HEK293 (cell line): ENCODE measurements around the gene COL17A1.

ENCODE experiments used
- CTCF ChIA-PET: fragments of 350-600 bp; formaldehyde crosslinking; extraction: SDS; loops from one replicate; lab custom pipeline; 2021; ENCODE audit warnings: antibody characterized with exemption; lab: Yijun Ruan, JAX
- POLR2A ChIA-PET: fragments of 300-600 bp; formaldehyde crosslinking; extraction: SDS; loops from one replicate; lab custom pipeline; 2020; ENCODE audit warnings: antibody characterized with exemption, inconsistent platforms; lab: Yijun Ruan, JAX
- H3K27ac ChIP-seq: fragments of 200-500 bp; sonication (Bioruptor generic); 2 replicates; pipeline ENCODE4 v1.5.1; 2014; ENCODE audit warnings: low read depth, low read length, control low read depth, inconsistent platforms; ENCODE audit errors: extremely low read depth
- H3K36me3 ChIP-seq, 2 experiments: fragments of 200-500 bp in 1 of 2; sonication (Bioruptor generic) in 1 of 2; 1 replicate in 1 of 2; 2 replicates in 1 of 2; pipeline ENCODE4 v1.5.1; 2014 to 2017; ENCODE audit warnings: inconsistent platforms in 2 of 2, low read length in 2 of 2; ENCODE audit not compliant: control insufficient read depth in 2 of 2, insufficient read depth in 1 of 2
- H3K4me1 ChIP-seq: fragments of 200-500 bp; sonication (Bioruptor generic); 2 replicates; pipeline ENCODE4 v1.5.1; 2014; ENCODE audit warnings: mild to moderate bottlenecking, low read length, inconsistent platforms; ENCODE audit not compliant: control insufficient read depth, insufficient read depth
- H3K4me3 ChIP-seq: 2 replicates; pipeline ENCODE4 v1.5.1; 2011; ENCODE audit warnings: low read depth, mild to moderate bottlenecking, control low read depth, low read length, moderate library complexity
- H3K9me3 ChIP-seq: fragments of 200-500 bp; sonication (Bioruptor generic); 2 replicates; pipeline ENCODE4 v1.5.1; 2014; ENCODE audit warnings: low read depth, low read length, inconsistent platforms; ENCODE audit not compliant: control insufficient read depth, insufficient read depth
- KLF1 ChIP-seq: fragments of 450-650 bp; formaldehyde crosslinking; IDR thresholded peaks from 2 replicates; pipeline ENCODE4 v1.5.1; 2016; ENCODE audit warnings: missing biosample characterization, missing genetic modification characterization
- KLF17 ChIP-seq: fragments of 450-650 bp; formaldehyde crosslinking; IDR thresholded peaks from 2 replicates; pipeline ENCODE4 v1.5.1; 2016; ENCODE audit warnings: missing biosample characterization, missing genetic modification characterization
- KLF7 ChIP-seq: fragments of 450-650 bp; formaldehyde crosslinking; IDR thresholded peaks from 2 replicates; pipeline ENCODE4 v1.5.1; 2016; ENCODE audit warnings: missing biosample characterization, missing genetic modification characterization, borderline replicate concordance
- PRDM2 ChIP-seq: fragments of 450-650 bp; formaldehyde crosslinking; IDR thresholded peaks from 2 replicates; pipeline ENCODE4 v1.5.1; 2016; ENCODE audit warnings: missing biosample characterization, missing genetic modification characterization, borderline replicate concordance
- ZBTB49 ChIP-seq: fragments of 450-650 bp; formaldehyde crosslinking; IDR thresholded peaks from 2 replicates; pipeline ENCODE4 v1.5.1; 2016; ENCODE audit warnings: missing biosample characterization, missing genetic modification characterization, low read depth
- ZIC2 ChIP-seq: fragments of 450-650 bp; formaldehyde crosslinking; IDR thresholded peaks from 2 replicates; pipeline ENCODE4 v1.5.1; 2016; ENCODE audit warnings: missing biosample characterization, missing genetic modification characterization
- ZNF223 ChIP-seq: fragments of 450-650 bp; formaldehyde crosslinking; IDR thresholded peaks from 2 replicates; pipeline ENCODE4 v1.5.1; 2016; ENCODE audit warnings: missing biosample characterization, missing genetic modification characterization
- ZNF24 ChIP-seq: fragments of 450-650 bp; formaldehyde crosslinking; IDR thresholded peaks from 2 replicates; pipeline ENCODE4 v1.5.1; 2016; ENCODE audit warnings: missing biosample characterization, missing genetic modification characterization
- ZNF280D ChIP-seq: fragments of 450-650 bp; formaldehyde crosslinking; IDR thresholded peaks from 2 replicates; pipeline ENCODE4 v1.5.1; 2016; ENCODE audit warnings: missing biosample characterization, missing genetic modification characterization
- ZNF354C ChIP-seq: fragments of 450-650 bp; formaldehyde crosslinking; IDR thresholded peaks from 2 replicates; pipeline ENCODE4 v1.5.1; 2016; ENCODE audit warnings: missing biosample characterization, missing genetic modification characterization, low read depth, borderline replicate concordance
- ZNF416 ChIP-seq: fragments of 450-650 bp; formaldehyde crosslinking; IDR thresholded peaks from 2 replicates; pipeline ENCODE4 v1.5.1; 2016; ENCODE audit warnings: missing biosample characterization, missing genetic modification characterization
- ZXDB ChIP-seq: fragments of 450-650 bp; formaldehyde crosslinking; IDR thresholded peaks from 2 replicates; pipeline ENCODE4 v1.5.1; 2016; ENCODE audit warnings: missing biosample characterization, missing genetic modification characterization
- TF ChIP-seq, protein P1 (sequence below): fragments of 450-650 bp; formaldehyde crosslinking; IDR thresholded peaks from 2 replicates; pipeline ENCODE4 v1.5.1; 2016; ENCODE audit warnings: missing biosample characterization, missing genetic modification characterization
- TF ChIP-seq, protein P2 (sequence below): fragments of 450-650 bp; formaldehyde crosslinking; IDR thresholded peaks from 2 replicates; pipeline ENCODE4 v1.5.1; 2016; ENCODE audit warnings: missing biosample characterization, missing genetic modification characterization
- TF ChIP-seq, protein P3 (sequence below): fragments of 450-650 bp; formaldehyde crosslinking; IDR thresholded peaks from 2 replicates; pipeline ENCODE4 v1.5.1; 2016; ENCODE audit warnings: missing biosample characterization, missing genetic modification characterization, borderline replicate concordance

COL17A1 gene

DNA sequence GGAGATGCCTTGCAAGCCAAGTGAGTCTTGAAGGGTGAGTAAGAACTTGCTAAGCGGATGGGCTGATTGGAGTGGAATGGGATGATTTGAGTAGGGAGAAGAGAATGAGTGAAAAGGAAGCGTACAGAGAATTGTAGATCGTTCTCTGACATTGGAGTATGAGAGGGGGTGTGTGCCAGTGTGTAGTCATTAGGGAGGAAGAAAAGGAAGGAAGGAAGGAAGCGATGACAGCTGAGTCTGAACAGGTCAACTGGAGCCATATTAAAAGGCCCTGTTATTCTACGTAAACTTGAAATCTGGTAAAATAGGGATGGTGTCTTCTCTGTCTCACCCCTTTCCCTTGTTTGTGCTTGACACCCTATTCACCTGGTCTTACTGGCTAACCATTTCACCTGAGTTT is 63.7 kb downstream of the COL17A1 start:
- Histone ChIP-seq H3K4me3 (no peak overlapping the region), H3K4me1 (no peaks in the 10 kb centered on the region), H3K36me3 (peaks cover 59 to 73% of the 10 kb centered on the region in 2 experiments), H3K27ac (no peak overlapping the region)
- CTCF ChIA-PET, result interaction anchor here (0.6 to 0.9 kb wide), 2 partner anchors 86 to 252 kb away, joined by 3 to 5 read pairs; no protein-coding TSS in a partner anchor
- TF ChIP-seq KLF1, result no peak
- TF ChIP-seq, protein P1, sequence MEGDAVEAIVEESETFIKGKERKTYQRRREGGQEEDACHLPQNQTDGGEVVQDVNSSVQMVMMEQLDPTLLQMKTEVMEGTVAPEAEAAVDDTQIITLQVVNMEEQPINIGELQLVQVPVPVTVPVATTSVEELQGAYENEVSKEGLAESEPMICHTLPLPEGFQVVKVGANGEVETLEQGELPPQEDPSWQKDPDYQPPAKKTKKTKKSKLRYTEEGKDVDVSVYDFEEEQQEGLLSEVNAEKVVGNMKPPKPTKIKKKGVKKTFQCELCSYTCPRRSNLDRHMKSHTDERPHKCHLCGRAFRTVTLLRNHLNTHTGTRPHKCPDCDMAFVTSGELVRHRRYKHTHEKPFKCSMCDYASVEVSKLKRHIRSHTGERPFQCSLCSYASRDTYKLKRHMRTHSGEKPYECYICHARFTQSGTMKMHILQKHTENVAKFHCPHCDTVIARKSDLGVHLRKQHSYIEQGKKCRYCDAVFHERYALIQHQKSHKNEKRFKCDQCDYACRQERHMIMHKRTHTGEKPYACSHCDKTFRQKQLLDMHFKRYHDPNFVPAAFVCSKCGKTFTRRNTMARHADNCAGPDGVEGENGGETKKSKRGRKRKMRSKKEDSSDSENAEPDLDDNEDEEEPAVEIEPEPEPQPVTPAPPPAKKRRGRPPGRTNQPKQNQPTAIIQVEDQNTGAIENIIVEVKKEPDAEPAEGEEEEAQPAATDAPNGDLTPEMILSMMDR (tag by site-specific recombination), result no peak
- TF ChIP-seq ZNF223 (tag by site-specific recombination), result no peak
- no peak for TF ChIP-seq ZNF416 (tag by site-specific recombination)
- no peak for TF ChIP-seq ZNF280D (tag by site-specific recombination)
- TF ChIP-seq ZNF354C, result no peak
- TF ChIP-seq PRDM2, result no peak
- TF ChIP-seq, all 188 proteins: peak for 0
- POLR2A ChIA-PET, result no interaction called here
- H3K9me3 ChIP-seq, result no peaks in the 10 kb centered on the region

GRCh38 chr10:104021246-104021645 is 64.4 kb downstream of the COL17A1 start:
- Histone ChIP-seq H3K9me3 (no peaks in the 10 kb centered on the region), H3K36me3 (peaks cover 59 to 73% of the 10 kb centered on the region in 2 experiments), H3K27ac (no peak overlapping the region), H3K4me1 (no peaks in the 10 kb centered on the region), H3K4me3 (no peak overlapping the region)
- POLR2A ChIA-PET, result no interaction called here
- CTCF ChIA-PET, result interaction anchor here (0.6 to 1.0 kb wide), 2 partner anchors 11 to 344 kb away, joined by 3 read pairs; no protein-coding TSS in a partner anchor
- TF ChIP-seq ZNF24 (tag by site-specific recombination) (no peak), KLF7 (no peak), KLF17 (tag by site-specific recombination) (no peak), ZIC2 (tag by site-specific recombination) (no peak), ZXDB (tag by site-specific recombination) (no peak), ZBTB49 (no peak)
- TF ChIP-seq, protein P2, sequence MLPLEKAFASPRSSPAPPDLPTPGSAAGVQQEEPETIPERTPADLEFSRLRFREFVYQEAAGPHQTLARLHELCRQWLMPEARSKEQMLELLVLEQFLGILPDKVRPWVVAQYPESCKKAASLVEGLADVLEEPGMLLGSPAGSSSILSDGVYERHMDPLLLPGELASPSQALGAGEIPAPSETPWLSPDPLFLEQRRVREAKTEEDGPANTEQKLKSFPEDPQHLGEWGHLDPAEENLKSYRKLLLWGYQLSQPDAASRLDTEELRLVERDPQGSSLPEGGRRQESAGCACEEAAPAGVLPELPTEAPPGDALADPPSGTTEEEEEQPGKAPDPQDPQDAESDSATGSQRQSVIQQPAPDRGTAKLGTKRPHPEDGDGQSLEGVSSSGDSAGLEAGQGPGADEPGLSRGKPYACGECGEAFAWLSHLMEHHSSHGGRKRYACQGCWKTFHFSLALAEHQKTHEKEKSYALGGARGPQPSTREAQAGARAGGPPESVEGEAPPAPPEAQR (tag by site-specific recombination), result no peak
- TF ChIP-seq, protein P3, sequence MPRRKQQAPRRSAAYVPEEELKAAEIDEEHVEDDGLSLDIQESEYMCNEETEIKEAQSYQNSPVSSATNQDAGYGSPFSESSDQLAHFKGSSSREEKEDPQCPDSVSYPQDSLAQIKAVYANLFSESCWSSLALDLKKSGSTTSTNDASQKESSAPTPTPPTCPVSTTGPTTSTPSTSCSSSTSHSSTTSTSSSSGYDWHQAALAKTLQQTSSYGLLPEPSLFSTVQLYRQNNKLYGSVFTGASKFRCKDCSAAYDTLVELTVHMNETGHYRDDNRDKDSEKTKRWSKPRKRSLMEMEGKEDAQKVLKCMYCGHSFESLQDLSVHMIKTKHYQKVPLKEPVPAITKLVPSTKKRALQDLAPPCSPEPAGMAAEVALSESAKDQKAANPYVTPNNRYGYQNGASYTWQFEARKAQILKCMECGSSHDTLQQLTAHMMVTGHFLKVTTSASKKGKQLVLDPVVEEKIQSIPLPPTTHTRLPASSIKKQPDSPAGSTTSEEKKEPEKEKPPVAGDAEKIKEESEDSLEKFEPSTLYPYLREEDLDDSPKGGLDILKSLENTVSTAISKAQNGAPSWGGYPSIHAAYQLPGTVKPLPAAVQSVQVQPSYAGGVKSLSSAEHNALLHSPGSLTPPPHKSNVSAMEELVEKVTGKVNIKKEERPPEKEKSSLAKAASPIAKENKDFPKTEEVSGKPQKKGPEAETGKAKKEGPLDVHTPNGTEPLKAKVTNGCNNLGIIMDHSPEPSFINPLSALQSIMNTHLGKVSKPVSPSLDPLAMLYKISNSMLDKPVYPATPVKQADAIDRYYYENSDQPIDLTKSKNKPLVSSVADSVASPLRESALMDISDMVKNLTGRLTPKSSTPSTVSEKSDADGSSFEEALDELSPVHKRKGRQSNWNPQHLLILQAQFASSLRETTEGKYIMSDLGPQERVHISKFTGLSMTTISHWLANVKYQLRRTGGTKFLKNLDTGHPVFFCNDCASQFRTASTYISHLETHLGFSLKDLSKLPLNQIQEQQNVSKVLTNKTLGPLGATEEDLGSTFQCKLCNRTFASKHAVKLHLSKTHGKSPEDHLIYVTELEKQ (tag by site-specific recombination), result no peak
